Hepatic stellate cell (primary cell): ENCODE results near the gene LMF1.

Experiments used
- DNase-seq: peaks from one replicate; pipeline ENCODE4 v3.0.0; 2011; ENCODE audit warnings: low spot score

The LMF1 gene

GRCh38 chr16:813204-813915 is 157.4 kb downstream of the LMF1 start:
- peak; percentile 76 for DNase-seq

- no peak for DNase-seq
Observed at GRCh38 chr16:808085-808386, 162.7 kb downstream of the LMF1 start.

- DNase-seq = peak; percentile 98
Observed at GRCh38 chr16:807347-808084, 163.3 kb downstream of the LMF1 start.

- no peak for DNase-seq
Observed at GRCh38 chr16:805474-805873, 165.3 kb downstream of the LMF1 start.

GRCh38 chr16:804193-805048 is 166.4 kb downstream of the LMF1 start:
- DNase-seq = no peak

- DNase-seq = no peak
Observed at GRCh38 chr16:803754-804080, 167.1 kb downstream of the LMF1 start.
